ENCODE measurements around the gene CEP112.

DNA sequence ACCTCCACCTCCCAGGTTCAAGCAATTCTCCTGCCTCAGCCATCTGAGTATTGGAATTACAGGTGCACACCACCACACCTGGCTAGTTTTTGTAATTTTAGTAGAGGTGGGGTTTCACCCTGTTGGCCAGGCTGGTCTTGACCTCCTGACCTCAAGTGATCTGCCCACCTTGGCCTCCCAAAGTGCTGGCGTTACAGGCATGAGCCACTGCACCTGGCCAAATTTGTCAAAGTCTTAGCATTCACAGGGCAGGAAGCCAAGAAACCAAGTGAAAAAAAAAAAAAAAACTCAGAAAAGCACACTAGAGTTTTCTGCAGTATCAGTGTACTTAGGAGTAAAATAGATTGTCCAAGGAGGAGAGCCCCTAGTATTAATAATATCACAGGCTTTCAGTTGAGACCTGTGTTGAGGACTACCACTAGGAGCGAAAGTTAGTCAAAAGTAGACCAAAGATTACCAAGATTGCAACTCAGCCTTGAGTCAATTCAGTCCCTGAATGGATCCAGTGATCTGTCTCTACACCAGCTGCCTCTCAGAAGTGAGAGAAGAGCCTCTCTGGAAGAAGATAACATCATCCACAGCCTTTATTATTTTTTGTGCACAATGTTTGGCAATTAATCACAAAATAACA is 159.7 kb downstream of the CEP112 start:
- TF ChIP-seq GATA2 (IDR thresholded peaks at IDR 0.05; ENCODE audit: low read depth, low read length) (no peak), GATA3 (IDR thresholded peaks at IDR 0.05; ENCODE audit: low read depth, low read length) (no peak)
